DND-41 (cell line): ENCODE data around the gene UNK.

Source experiments
- EZH2 ChIP-seq: IDR thresholded peaks from 3 replicates; pipeline ENCODE4 v1.6.1; 2012; ENCODE audit warnings: borderline replicate concordance, low read depth, mild to moderate bottlenecking, moderate library complexity, low read length, inconsistent platforms; ENCODE audit not compliant: severe bottlenecking
- TF ChIP-seq, protein P1 (sequence below): IDR thresholded peaks from 2 replicates; pipeline ENCODE4 v1.5.1; 2012; ENCODE audit warnings: borderline replicate concordance, low read length, moderate library complexity, mild to moderate bottlenecking; ENCODE audit not compliant: poor library complexity, severe bottlenecking; ENCODE audit errors: extremely low read depth

DNA sequence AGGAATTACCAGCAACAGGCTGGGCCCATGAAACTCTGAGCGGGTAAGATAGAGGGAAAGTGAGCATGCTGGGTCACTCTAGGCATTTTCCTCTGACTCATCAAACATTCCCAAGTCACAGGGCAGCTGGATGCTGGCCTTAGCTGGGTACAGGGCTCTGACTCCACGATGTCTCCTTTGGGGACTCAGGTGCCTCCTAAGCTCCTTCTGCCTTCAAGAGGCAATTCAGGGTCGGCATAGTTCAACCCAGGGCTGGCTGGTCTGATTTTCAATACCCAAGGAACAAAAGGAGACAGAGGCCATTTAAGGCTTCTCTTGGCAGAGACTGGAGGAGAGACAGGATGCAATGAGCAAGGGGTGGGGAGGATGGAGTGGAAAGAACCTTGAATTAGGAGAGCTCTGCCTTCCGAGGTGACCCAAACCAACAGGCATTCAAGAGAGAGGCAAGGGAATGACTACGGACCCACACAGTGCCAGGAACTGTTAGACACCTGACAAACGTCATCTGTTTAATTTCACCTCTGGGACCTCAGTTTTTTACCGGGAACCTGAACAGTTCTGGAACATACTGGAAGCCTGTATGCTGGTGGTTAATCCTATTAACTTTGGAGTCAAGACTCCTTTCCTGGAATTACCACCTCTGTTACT lies 69.6 kb downstream of the UNK start:
- TF ChIP-seq, protein P1, sequence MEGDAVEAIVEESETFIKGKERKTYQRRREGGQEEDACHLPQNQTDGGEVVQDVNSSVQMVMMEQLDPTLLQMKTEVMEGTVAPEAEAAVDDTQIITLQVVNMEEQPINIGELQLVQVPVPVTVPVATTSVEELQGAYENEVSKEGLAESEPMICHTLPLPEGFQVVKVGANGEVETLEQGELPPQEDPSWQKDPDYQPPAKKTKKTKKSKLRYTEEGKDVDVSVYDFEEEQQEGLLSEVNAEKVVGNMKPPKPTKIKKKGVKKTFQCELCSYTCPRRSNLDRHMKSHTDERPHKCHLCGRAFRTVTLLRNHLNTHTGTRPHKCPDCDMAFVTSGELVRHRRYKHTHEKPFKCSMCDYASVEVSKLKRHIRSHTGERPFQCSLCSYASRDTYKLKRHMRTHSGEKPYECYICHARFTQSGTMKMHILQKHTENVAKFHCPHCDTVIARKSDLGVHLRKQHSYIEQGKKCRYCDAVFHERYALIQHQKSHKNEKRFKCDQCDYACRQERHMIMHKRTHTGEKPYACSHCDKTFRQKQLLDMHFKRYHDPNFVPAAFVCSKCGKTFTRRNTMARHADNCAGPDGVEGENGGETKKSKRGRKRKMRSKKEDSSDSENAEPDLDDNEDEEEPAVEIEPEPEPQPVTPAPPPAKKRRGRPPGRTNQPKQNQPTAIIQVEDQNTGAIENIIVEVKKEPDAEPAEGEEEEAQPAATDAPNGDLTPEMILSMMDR: no peak
- TF ChIP-seq EZH2: no peak
